HG03025 (cell line): ENCODE measurements around the gene PFKFB4.
"Not testable (repeated sequence)": the region's sequence is repeated elsewhere in the genome, so short reads cannot be mapped to it uniquely, and the experiment has no call there.

Source experiments
- ATAC-seq: cut with Tn5 transposase; IDR thresholded peaks from one replicate; pipeline ENCODE4 v1.9.1; 2021; ENCODE audit warnings: mild to moderate bottlenecking, moderate library complexity; ENCODE audit not compliant: unreplicated experiment, low FRiP score

The PFKFB4 gene

GRCh38 chr3:48562367-48563095 is 5.9 kb upstream of the PFKFB4 start:
- ATAC-seq: no peak

GRCh38 chr3:48561045-48561736 is 4.6 kb upstream of the PFKFB4 start:
- ATAC-seq: no peak

- no peak for ATAC-seq
Measured at GRCh38 chr3:48560648-48561018, 4.0 kb upstream of the PFKFB4 start.

- no peak for ATAC-seq
Measured at GRCh38 chr3:48558493-48559134, 2.0 kb upstream of the PFKFB4 start.

- no peak for ATAC-seq
Measured at GRCh38 chr3:48555949-48556795, 431 bp downstream of the PFKFB4 start.

- no peak for ATAC-seq
Measured at GRCh38 chr3:48555231-48555948, 1.2 kb downstream of the PFKFB4 start.

GRCh38 chr3:48553886-48554845 is 2.4 kb downstream of the PFKFB4 start:
- ATAC-seq: no peak

- ATAC-seq: no peak
Measured at GRCh38 chr3:48553361-48553760, 3.2 kb downstream of the PFKFB4 start.

- no peak for ATAC-seq
Measured at GRCh38 chr3:48552111-48552951, 4.3 kb downstream of the PFKFB4 start.

GRCh38 chr3:48551651-48552050 is 5.0 kb downstream of the PFKFB4 start:
- ATAC-seq: not testable (repeated sequence)

GRCh38 chr3:48548729-48549705 is 7.6 kb downstream of the PFKFB4 start:
- peak; percentile 51 for ATAC-seq

- no peak for ATAC-seq
Measured at GRCh38 chr3:48548126-48548525, 8.5 kb downstream of the PFKFB4 start.

- ATAC-seq: no peak
Measured at GRCh38 chr3:48546203-48546829, 10.3 kb downstream of the PFKFB4 start.

- no peak for ATAC-seq
Measured at GRCh38 chr3:48544141-48544540, 12.5 kb downstream of the PFKFB4 start.

GRCh38 chr3:48543271-48543866 is 13.2 kb downstream of the PFKFB4 start:
- no peak for ATAC-seq

- no peak for ATAC-seq
Measured at GRCh38 chr3:48538451-48538850, 18.2 kb downstream of the PFKFB4 start.
